Measurements from ENCODE around the gene SNRPD2.
"Not testable (repeated sequence)": the region's sequence is repeated elsewhere in the genome, so short reads cannot be mapped to it uniquely, and the experiment has no call there.

The SNRPD2 gene

GRCh38 chr19:45691516-45692186 is at the start of gene SNRPD2:
TSS of gene SNRPD2 (minus strand) at chr19:45691953. CDS start at chr19:45691888, 65 bp downstream.
- peak; percentile 78 for DNase-seq (ENCODE audit: low read depth)
- TF ChIP-seq, protein P1, sequence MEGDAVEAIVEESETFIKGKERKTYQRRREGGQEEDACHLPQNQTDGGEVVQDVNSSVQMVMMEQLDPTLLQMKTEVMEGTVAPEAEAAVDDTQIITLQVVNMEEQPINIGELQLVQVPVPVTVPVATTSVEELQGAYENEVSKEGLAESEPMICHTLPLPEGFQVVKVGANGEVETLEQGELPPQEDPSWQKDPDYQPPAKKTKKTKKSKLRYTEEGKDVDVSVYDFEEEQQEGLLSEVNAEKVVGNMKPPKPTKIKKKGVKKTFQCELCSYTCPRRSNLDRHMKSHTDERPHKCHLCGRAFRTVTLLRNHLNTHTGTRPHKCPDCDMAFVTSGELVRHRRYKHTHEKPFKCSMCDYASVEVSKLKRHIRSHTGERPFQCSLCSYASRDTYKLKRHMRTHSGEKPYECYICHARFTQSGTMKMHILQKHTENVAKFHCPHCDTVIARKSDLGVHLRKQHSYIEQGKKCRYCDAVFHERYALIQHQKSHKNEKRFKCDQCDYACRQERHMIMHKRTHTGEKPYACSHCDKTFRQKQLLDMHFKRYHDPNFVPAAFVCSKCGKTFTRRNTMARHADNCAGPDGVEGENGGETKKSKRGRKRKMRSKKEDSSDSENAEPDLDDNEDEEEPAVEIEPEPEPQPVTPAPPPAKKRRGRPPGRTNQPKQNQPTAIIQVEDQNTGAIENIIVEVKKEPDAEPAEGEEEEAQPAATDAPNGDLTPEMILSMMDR (IDR thresholded peaks at IDR 0.05; ENCODE audit: control insufficient read depth, insufficient read depth, low read depth, low read length, missing control alignments), result no peak
- peak within 1 kb of the TSS; percentile 71 for H3K4me3 ChIP-seq (ENCODE audit: control insufficient read depth, low read depth, low read length)

- no peak for DNase-seq (ENCODE audit: low read depth)
- no peak overlapping the region for H3K4me3 ChIP-seq (ENCODE audit: control insufficient read depth, low read depth, low read length)
- TF ChIP-seq, protein P1 (IDR thresholded peaks at IDR 0.05; ENCODE audit: control insufficient read depth, insufficient read depth, low read depth, low read length, missing control alignments), result no peak
These were observed 48.0 kb upstream of the SNRPD2 start for GRCh38 chr19:45739498-45740439.

DNA sequence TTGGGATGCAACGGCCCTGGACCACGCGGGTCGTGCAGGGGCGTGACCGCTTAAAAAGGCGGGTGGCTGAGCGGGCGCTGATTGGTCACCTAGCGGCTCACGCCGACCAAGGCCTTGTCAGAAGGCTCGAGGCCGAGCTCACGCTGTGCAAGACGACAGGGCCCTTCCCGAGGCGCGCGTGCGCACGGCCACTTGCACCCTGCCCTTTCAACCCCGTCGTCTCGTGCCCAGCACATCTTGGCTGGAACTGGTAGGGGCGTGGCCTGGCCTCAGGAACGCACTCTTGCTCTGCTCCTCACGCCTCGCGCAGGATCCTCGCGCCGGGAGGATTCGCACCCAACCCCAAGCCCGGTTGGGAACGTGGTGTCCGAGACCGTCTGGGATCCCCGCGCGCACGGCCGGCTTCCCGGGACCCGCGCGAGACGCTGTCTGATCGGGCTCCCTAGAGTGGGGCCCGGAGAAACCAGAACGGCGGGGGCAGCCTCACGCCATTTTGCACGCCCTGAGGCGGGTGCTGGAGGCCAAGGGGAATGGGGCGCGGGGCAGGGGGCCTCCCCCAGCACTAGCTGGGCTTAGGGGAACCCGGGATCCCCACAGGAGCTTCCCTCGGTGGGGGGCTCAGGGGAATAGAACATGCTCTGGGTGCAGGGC is 41.5 kb upstream of the SNRPD2 start, which contains the start of gene MEIOSIN:
MEIOSIN (plus strand) TSS at position 280 of the 651 bp plus-strand sequence. CDS start 1,938 bp downstream, outside the sequence.
- TF ChIP-seq, protein P1 (IDR thresholded peaks at IDR 0.05; ENCODE audit: control insufficient read depth, insufficient read depth, low read depth, low read length, missing control alignments), result no peak
- no peak for DNase-seq (ENCODE audit: low read depth)
- H3K4me3 ChIP-seq (ENCODE audit: control insufficient read depth, low read depth, low read length), result no peak within 1 kb of the TSS

DNA sequence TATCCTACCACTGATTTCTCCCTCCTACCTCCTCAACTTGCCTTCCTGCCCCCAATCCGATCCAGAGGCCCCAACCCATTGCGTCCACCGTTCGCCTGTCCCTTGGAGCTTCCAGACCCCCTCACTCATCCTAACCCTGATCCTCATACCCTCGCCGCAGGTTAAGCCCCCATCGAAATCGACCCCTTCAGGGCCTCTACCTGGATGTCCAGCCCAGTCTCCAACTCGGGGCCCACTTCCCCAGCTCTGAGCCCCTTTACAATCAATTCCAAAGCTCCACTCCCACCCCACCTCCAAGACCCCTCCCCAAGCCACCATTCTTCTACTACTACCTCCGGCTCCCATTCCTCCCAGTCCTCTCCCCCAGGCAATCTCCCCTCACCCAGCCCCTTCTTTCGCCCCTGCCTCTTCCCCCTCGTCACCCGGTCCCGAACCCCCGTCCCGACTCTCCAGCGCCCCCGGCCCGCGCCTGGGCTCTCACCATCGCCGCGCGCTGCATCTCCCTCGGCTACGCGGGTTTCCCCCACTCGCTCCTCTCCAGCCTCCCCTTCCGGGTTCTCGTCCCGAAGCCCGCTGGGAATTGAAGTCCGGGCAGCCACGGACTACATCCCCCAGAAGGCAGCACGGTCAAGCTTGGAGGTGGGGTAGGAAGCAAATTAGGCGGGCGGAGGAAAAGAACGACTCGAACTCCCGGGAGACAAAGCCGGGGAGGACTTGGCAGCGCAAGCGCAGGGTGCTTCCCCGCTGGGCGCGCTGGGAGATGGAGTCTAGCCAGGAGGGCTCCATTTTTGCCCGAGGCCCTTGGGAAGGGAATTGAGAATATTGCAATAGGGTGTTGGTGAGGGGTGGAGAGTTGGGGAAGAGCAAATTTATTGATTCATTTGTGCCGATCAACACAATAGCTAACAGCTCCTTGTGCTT is 38.9 kb upstream of the SNRPD2 start, which contains the start of gene FBXO46:
FBXO46 (minus strand) TSS at position 529 of the 921 bp plus-strand sequence. CDS start 17,401 bp downstream, outside the sequence.
- H3K4me3 ChIP-seq (ENCODE audit: control insufficient read depth, low read depth, low read length), result peak within 1 kb of the TSS; percentile 85
- TF ChIP-seq, protein P1 (IDR thresholded peaks at IDR 0.05; ENCODE audit: control insufficient read depth, insufficient read depth, low read depth, low read length, missing control alignments), result no peak
- DNase-seq (ENCODE audit: low read depth), result peak; percentile 94

- H3K4me3 ChIP-seq (ENCODE audit: control insufficient read depth, low read depth, low read length), result peak overlapping the region; percentile 85
- TF ChIP-seq, protein P1 (IDR thresholded peaks at IDR 0.05; ENCODE audit: control insufficient read depth, insufficient read depth, low read depth, low read length, missing control alignments), result no peak
- no peak for DNase-seq (ENCODE audit: low read depth)
These were observed 38.1 kb upstream of the SNRPD2 start for GRCh38 chr19:45729800-45730290.

DNA sequence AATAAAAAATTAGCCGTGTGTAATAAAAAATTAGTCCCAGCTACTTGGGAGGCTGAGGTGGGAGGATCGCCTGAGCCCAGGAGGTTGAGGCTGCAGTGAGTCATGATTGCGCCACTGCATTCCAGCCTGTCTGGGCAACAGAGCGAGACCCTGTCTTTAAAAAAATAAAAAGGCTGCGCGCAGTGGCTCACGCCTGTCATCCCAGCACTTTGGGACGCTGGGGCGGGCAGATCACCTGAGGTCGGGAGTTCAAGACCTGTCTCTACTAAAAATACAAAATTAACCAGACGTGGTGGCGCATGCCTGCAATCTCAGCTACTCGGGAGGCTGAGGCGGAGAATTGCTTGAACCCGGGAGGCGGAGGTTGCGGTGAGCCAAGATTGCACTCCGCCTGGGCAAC is 36.9 kb upstream of the SNRPD2 start:
- H3K4me3 ChIP-seq (ENCODE audit: control insufficient read depth, low read depth, low read length), result not testable (repeated sequence)

GRCh38 chr19:45720065-45720464 is 28.3 kb upstream of the SNRPD2 start:
- H3K4me3 ChIP-seq (ENCODE audit: control insufficient read depth, low read depth, low read length); DNase-seq (ENCODE audit: low read depth): not testable (repeated sequence)

More for the DNA sequence above, 36.9 kb upstream of the SNRPD2 start:
- not testable (repeated sequence) for DNase-seq (ENCODE audit: low read depth)
